ENCODE results near the gene EXPH5. TPM values are rescaled to one million over a fixed set of nuclear protein-coding genes. Genes with fewer than 3 reads are reported as not detected.

EXPH5 gene
- total RNA-seq (2021; fragmentation: NEBNext Ultra II Directional; extraction: Animal tissue kit (Norgen Biotek cat#: 25700)) (11.5 and 11.9 TPM in 2 replicates), polyA plus RNA-seq (2011; rRNA removed) (0.86 and 1.1 TPM in 2 replicates), polyA minus RNA-seq (2011; rRNA and poly(A)+ RNA removed) (12.2 and 15.9 TPM in 2 replicates)
- 1.3 TPM for polyA plus RNA-seq (2011; cell fraction: cytosol; rRNA removed)
- polyA plus RNA-seq (2011; cell fraction: nucleus; rRNA removed): 2.2 TPM
- polyA plus RNA-seq (2012, experiment 1 of 2): 0.84 to 2.2 TPM (median 1.1 TPM) in 4 replicates
- 0.13 TPM for polyA plus RNA-seq (2012, experiment 2 of 2)
- polyA plus RNA-seq (2013, experiment 1 of 2): 4.6 TPM
- polyA plus RNA-seq (2013, experiment 2 of 2): 4.0 TPM
- polyA minus RNA-seq (2011; cell fraction: cytosol; rRNA and poly(A)+ RNA removed): 5.9 TPM
- polyA minus RNA-seq (2011; cell fraction: nucleus; rRNA and poly(A)+ RNA removed): 19.7 TPM
- long read RNA-seq, experiment 1, partial matches to known transcripts: 0 of 5 reads
- long read RNA-seq, experiment 1, other reads (novel, unspliced or antisense): 5 of 5 reads
- long read RNA-seq, experiment 2, full-length matches to known transcripts: 1 of 1 reads
- long read RNA-seq, experiment 2, partial matches to known transcripts: 0 of 1 reads
- long read RNA-seq, experiment 2, other reads (novel, unspliced or antisense): 0 of 1 reads

- peaks cover 0 to 14% (median 11%) of the 10 kb centered on the region in 4 experiments; a peak in 6 of 7 replicates for H3K4me1 ChIP-seq (replicated peaks in 1 of 4; ENCODE audit: control insufficient read depth in 3 of 4, insufficient read depth in 4 of 4, low read length in 3 of 4)
- no peak within 1 kb of the TSS for H3K4ac ChIP-seq (replicated peaks; ENCODE audit: insufficient read length, low read depth, low read length)
- H3K9ac ChIP-seq (replicated peaks in 1 of 4; ENCODE audit: extremely low read depth in 1 of 4, low read depth in 3 of 4, low read length in 3 of 4): peak within 1 kb of the TSS; percentile 51 to 84 (median 70)
- no peak within 1 kb of the TSS for H3K14ac ChIP-seq (ENCODE audit: insufficient read length)
- H3K27ac ChIP-seq (ENCODE audit: low read depth, low read length): no peak within 1 kb of the TSS
- peak within 1 kb of the TSS; percentile 90 to 94 for H3K4me2 ChIP-seq (ENCODE audit: insufficient read depth in 1 of 2, low read depth in 2 of 2, low read length in 2 of 2)
- no peaks in the 10 kb centered on the region for H4K20me1 ChIP-seq (replicated peaks in 1 of 2; ENCODE audit: control insufficient read depth in 1 of 2, insufficient read depth in 2 of 2, low read length in 2 of 2)
- H2AFZ ChIP-seq (ENCODE audit: low read length): peak within 1 kb of the TSS; percentile 77
- no peak within 1 kb of the TSS for H2BK120ac ChIP-seq (replicated peaks; ENCODE audit: low read depth, low read length)
- CTCF ChIA-PET (ENCODE audit: partially characterized antibody): interaction anchor here (0.6 to 0.8 kb wide), 2 partner anchors 13 kb away, joined by 3 to 4 read pairs; no protein-coding TSS in a partner anchor
- H3K4me3 ChIP-seq (ENCODE audit: extremely low read depth in 1 of 4, insufficient read depth in 2 of 4, low read depth in 3 of 4, low read length in 4 of 4): peak within 1 kb of the TSS; percentile 65 to 97 (median 79)
- no peak within 1 kb of the TSS for H2BK15ac ChIP-seq (ENCODE audit: low read length)
- no peak within 1 kb of the TSS for H3K23ac ChIP-seq (ENCODE audit: insufficient read length)
- no peak within 1 kb of the TSS for H2BK20ac ChIP-seq (ENCODE audit: low read length)
- H3K79me1 ChIP-seq (ENCODE audit: low read depth, low read length): no peaks in the 10 kb centered on the region
- peak within 1 kb of the TSS; percentile 49; the same call in 1 of the 2 replicates for H3K18ac ChIP-seq (ENCODE audit: extremely low read depth, low read length)
- peaks cover 9% of the 10 kb centered on the region for H3K23me2 ChIP-seq (ENCODE audit: low read depth, low read length)
- no peak within 1 kb of the TSS for H3K56ac ChIP-seq (replicated peaks; ENCODE audit: insufficient read length, low read depth, low read length)
- DNase-seq (ENCODE audit: low read depth in 1 of 2, low spot score in 2 of 2): peak; percentile 94 to 96
- H2AK5ac ChIP-seq (ENCODE audit: low read depth, low read length): no peak within 1 kb of the TSS
- H3K79me2 ChIP-seq (ENCODE audit: control insufficient read depth in 1 of 2, insufficient read depth in 2 of 2, low read length in 2 of 2): peaks cover 0 to 7% of the 10 kb centered on the region in 2 experiments; a peak in 1 of 4 replicates
- peaks cover 0 to 10% (median 6%) of the 10 kb centered on the region in 4 experiments; a peak in 5 of 7 replicates for H3K27me3 ChIP-seq (replicated peaks in 1 of 4; ENCODE audit: control insufficient read depth in 3 of 4, extremely low read depth in 1 of 4, insufficient read depth in 3 of 4, low read length in 3 of 4)
- no peak within 1 kb of the TSS for H2BK5ac ChIP-seq (ENCODE audit: low read depth, low read length)
- no peaks in the 10 kb centered on the region for H3K9me3 ChIP-seq (ENCODE audit: insufficient read depth in 2 of 2, low read depth in 1 of 2, low read length in 1 of 2)
- no peak within 1 kb of the TSS for H4K5ac ChIP-seq (ENCODE audit: insufficient read length, low read depth, low read length)
- WGBS, 2 experiments (ENCODE audit: extremely low coverage in 1 of 2, insufficient coverage in 1 of 2, insufficient read length in 1 of 2, insufficient replicate concordance in 2 of 2, low coverage in 1 of 2, low lambda C conversion rate in 2 of 2, missing lambda C conversion rate in 1 of 2): 2% methylated on average over 25 of the region's 37 CpGs; no CpG with 5 or more reads in 1 of the 2 experiments
- H4K8ac ChIP-seq (ENCODE audit: extremely low read depth, insufficient read depth, low read length): peak within 1 kb of the TSS; percentile 47; the same call in 1 of the 2 replicates
- peak within 1 kb of the TSS; percentile 22; the same call in 1 of the 2 replicates for H2BK12ac ChIP-seq (ENCODE audit: low read depth, low read length)
- POLR2A ChIA-PET (ENCODE audit: partially characterized antibody): interaction anchor here (0.9 to 1.2 kb wide), 6 partner anchors 9 to 249 kb away, joined by 3 to 4 read pairs (median 3); no protein-coding TSS in a partner anchor
- no peaks in the 10 kb centered on the region for H3K36me3 ChIP-seq (ENCODE audit: control insufficient read depth in 2 of 4, insufficient read depth in 4 of 4, low read length in 3 of 4)
- H4K91ac ChIP-seq (replicated peaks; ENCODE audit: insufficient read length, low read length): no peak within 1 kb of the TSS
- peak; percentile 98 for FAIRE-seq
- TF ChIP-seq SP2 (IDR thresholded peaks at IDR 0.05; ENCODE audit: low read length) (0 out of 2 replicates have a peak, but pooled peaks have one; percentile 9), CTBP2 (IDR thresholded peaks at IDR 0.05; ENCODE audit: borderline replicate concordance, insufficient read depth, insufficient read length, low read length) (no peak), MAFK (IDR thresholded peaks at IDR 0.05; ENCODE audit: low read depth, low read length) (no peak), HDAC6 (IDR thresholded peaks at IDR 0.05; ENCODE audit: low read depth, low read length) (no peak), JUN (IDR thresholded peaks at IDR 0.05; ENCODE audit: low read depth, low read length) (no peak), ASH2L (IDR thresholded peaks at IDR 0.05; ENCODE audit: low read length) (peak; percentile 75), TBP (IDR thresholded peaks at IDR 0.05; ENCODE audit: low read depth, low read length) (0 out of 2 replicates have a peak, but pooled peaks have one; percentile 23), TAF7 (optimal IDR thresholded peaks at IDR 0.05; ENCODE audit: borderline replicate concordance, low read depth, low read length) (no peak)
Observed at GRCh38 chr11:108593214-108593922, at the start of gene EXPH5. TSS of gene EXPH5 (minus strand) at chr11:108593768. CDS start at chr11:108593536, 232 bp downstream.
